Caco-2 (cell line): ENCODE results near the gene LDB1. TPM values are rescaled to one million over a fixed set of nuclear protein-coding genes. Genes with fewer than 3 reads are reported as not detected.
A peak's percentile ranks its signal among the peaks of the same experiment; 100 is the strongest.

Experiments used
- BruUV-seq: library from RNA; stranded (reverse); fragments of 400-500 nt; replicated peaks from 2 replicates; lab custom pipeline; 2021; lab: Mats Ljungman, UMichigan
- CTCF ChIA-PET: fragments of 300-600 bp; sonication (Branson Sonifier 250); formaldehyde crosslinking; loops from one replicate; lab custom pipeline; 2022; ENCODE audit warnings: antibody characterized with exemption; lab: Charles Lee
- POLR2A ChIA-PET: fragments of 300-600 bp; sonication (Branson Sonifier 250); formaldehyde crosslinking; loops from one replicate; lab custom pipeline; 2022; ENCODE audit warnings: antibody characterized with exemption; lab: Charles Lee
- DNase-seq, 2 experiments: peaks; one replicate each; pipeline versions ENCODE4 v3.0.0 to v3.0.0-alpha.2; 2020 to 2022
- H3K27me3 ChIP-seq: replicated peaks from 2 replicates; pipeline ENCODE4 v1.6.0; 2011; ENCODE audit warnings: low read length; ENCODE audit not compliant: control insufficient read depth, insufficient read depth
- H3K36me3 ChIP-seq: 2 replicates; pipeline ENCODE4 v1.5.1; 2011; ENCODE audit warnings: low read length; ENCODE audit not compliant: control insufficient read depth, insufficient read depth
- H3K4me1 ChIP-seq: fragments of 250-450 bp; sonication (Bioruptor Pico); 2 replicates; pipeline ENCODE4 v1.5.1; 2020; ENCODE audit warnings: mild to moderate bottlenecking
- H3K4me3 ChIP-seq: 2 replicates; pipeline ENCODE4 v1.5.1; 2011; ENCODE audit warnings: low read depth, mild to moderate bottlenecking, control low read depth, low read length
- H3K9me3 ChIP-seq: fragments of 250-450 bp; sonication (Bioruptor Pico); 2 replicates; pipeline ENCODE4 v1.5.1; 2020; ENCODE audit warnings: mild to moderate bottlenecking, moderate library complexity
- H3K27ac Mint-ChIP-seq: one replicate; pipeline ENCODE4 v1.8.0; 2022; ENCODE audit warnings: mixed read lengths; ENCODE audit not compliant: unreplicated experiment
- H3K27me3 Mint-ChIP-seq: one replicate; pipeline ENCODE4 v1.8.0; 2022; ENCODE audit warnings: mixed read lengths; ENCODE audit not compliant: insufficient read depth, unreplicated experiment
- H3K36me3 Mint-ChIP-seq: one replicate; pipeline ENCODE4 v1.8.0; 2022; ENCODE audit warnings: mild to moderate bottlenecking, mixed read lengths; ENCODE audit not compliant: insufficient read depth, unreplicated experiment
- H3K4me1 Mint-ChIP-seq: one replicate; pipeline ENCODE4 v1.8.0; 2022; ENCODE audit warnings: low read depth, mixed read lengths; ENCODE audit not compliant: unreplicated experiment
- H3K4me3 Mint-ChIP-seq: one replicate; pipeline ENCODE4 v1.8.0; 2022; ENCODE audit warnings: mild to moderate bottlenecking, moderate library complexity, mixed read lengths; ENCODE audit not compliant: unreplicated experiment
- H3K9me3 Mint-ChIP-seq: one replicate; pipeline ENCODE4 v1.8.0; 2022; ENCODE audit warnings: mixed read lengths; ENCODE audit not compliant: unreplicated experiment
- CTCF ChIP-seq, 2 experiments: fragments of 200-600 bp in 1 of 2; IDR thresholded peaks; 1 replicate in 1 of 2; 2 replicates in 1 of 2; pipeline versions ENCODE4 v1.5.1 to v1.8.0; 2011 to 2022; ENCODE audit warnings: antibody characterized with exemption in 1 of 2, control low read depth in 1 of 2, inconsistent platforms in 1 of 2, low read depth in 1 of 2, low read length in 1 of 2, mild to moderate bottlenecking in 1 of 2, moderate library complexity in 1 of 2; ENCODE audit not compliant: insufficient read depth in 1 of 2, severe bottlenecking in 1 of 2, unreplicated experiment in 1 of 2
- intact Hi-C: fragments of 100-400 bp; cut with micrococcal nuclease; formaldehyde crosslinking; loops from one replicate; pipeline ENCODE4 v1.10.0; 2022; ENCODE audit not compliant: unreplicated experiment
- total RNA-seq: library from RNA; stranded (reverse); gene quantifications from 2 replicates; pipeline ENCODE4 v1.2.3, GENCODE V29; 2022

The LDB1 gene
- total RNA-seq, 1 experiment from 2014 or later: 52.3 TPM

GRCh38 chr10:102069071-102069470, 51.1 kb downstream of the LDB1 start:
- peaks cover 1% of the 10 kb centered on the region; the same call in 1 of the 2 replicates for H3K36me3 ChIP-seq
- intact Hi-C loops: loop anchor here (5.0 kb wide), 1 partner anchor 63 kb away; the partner anchor contains the start of gene PPRC1
- H3K9me3 Mint-ChIP-seq: no peaks in the 10 kb centered on the region
- H3K27ac Mint-ChIP-seq: no peak overlapping the region
- no peak overlapping the region for H3K4me3 Mint-ChIP-seq
- no peaks in the 10 kb centered on the region for H3K27me3 Mint-ChIP-seq
- POLR2A ChIA-PET: no interaction called here
- H3K36me3 Mint-ChIP-seq: no peaks in the 10 kb centered on the region
- DNase-seq: no peak
- CTCF ChIA-PET: interaction anchor here (1.2 kb wide), 1 partner anchor 59 kb away, joined by 3 read pairs; no protein-coding TSS in a partner anchor
- peaks cover 9% of the 10 kb centered on the region for H3K4me1 Mint-ChIP-seq
- no peak for TF ChIP-seq CTCF (IDR thresholded peaks at IDR 0.05; ENCODE audit: insufficient read depth in 1 of 2, low read depth in 1 of 2, low read length in 1 of 2, severe bottlenecking in 1 of 2, unreplicated experiment in 1 of 2)
- H3K9me3 ChIP-seq: no peaks in the 10 kb centered on the region
- BruUV-seq: no TSS peak
- H3K4me3 ChIP-seq: no peak overlapping the region
- H3K4me1 ChIP-seq: peaks cover 9% of the 10 kb centered on the region
- no peaks in the 10 kb centered on the region for H3K27me3 ChIP-seq

- CTCF ChIA-PET: interaction anchor here (1.2 kb wide), 1 partner anchor 58 kb away, joined by 3 read pairs; no protein-coding TSS in a partner anchor
- no peaks in the 10 kb centered on the region for H3K27me3 Mint-ChIP-seq
- POLR2A ChIA-PET: no interaction called here
- Histone ChIP-seq H3K36me3 (peaks cover 1% of the 10 kb centered on the region; the same call in 1 of the 2 replicates), H3K27me3 (no peaks in the 10 kb centered on the region), H3K4me3 (no peak overlapping the region), H3K9me3 (no peaks in the 10 kb centered on the region), H3K4me1 (peaks cover 9% of the 10 kb centered on the region)
- H3K4me1 Mint-ChIP-seq: peaks cover 13% of the 10 kb centered on the region
- no peak for TF ChIP-seq CTCF (IDR thresholded peaks at IDR 0.05; ENCODE audit: insufficient read depth in 1 of 2, low read depth in 1 of 2, low read length in 1 of 2, severe bottlenecking in 1 of 2, unreplicated experiment in 1 of 2)
- DNase-seq: no peak
- BruUV-seq: no TSS peak
- intact Hi-C loops: loop anchor here (5.0 kb wide), 1 partner anchor 64 kb away; the partner anchor contains the start of gene PPRC1
- no peak overlapping the region for H3K27ac Mint-ChIP-seq
- H3K36me3 Mint-ChIP-seq: no peaks in the 10 kb centered on the region
- no peaks in the 10 kb centered on the region for H3K9me3 Mint-ChIP-seq
- no peak overlapping the region for H3K4me3 Mint-ChIP-seq
Measured at GRCh38 chr10:102068216-102068615, 52.0 kb downstream of the LDB1 start.

GRCh38 chr10:102067091-102067916, 52.9 kb downstream of the LDB1 start:
- POLR2A ChIA-PET: interaction anchor here (0.5 kb wide), 1 partner anchor 25 kb away, joined by 3 read pairs; no protein-coding TSS in a partner anchor
- H3K4me3 Mint-ChIP-seq: peak overlapping the region; percentile 89
- CTCF ChIA-PET: interaction anchor here (1.2 kb wide), 1 partner anchor 126 kb away, joined by 4 read pairs; no protein-coding TSS in a partner anchor
- intact Hi-C loops: loop anchor here (5.0 kb wide), 1 partner anchor 65 kb away; the partner anchor contains the start of gene PPRC1
- peaks cover 13% of the 10 kb centered on the region for H3K4me1 Mint-ChIP-seq
- DNase-seq: no peak
- Histone ChIP-seq H3K4me3 (no peak overlapping the region), H3K36me3 (peaks cover 1% of the 10 kb centered on the region; the same call in 1 of the 2 replicates), H3K9me3 (no peaks in the 10 kb centered on the region), H3K27me3 (no peaks in the 10 kb centered on the region), H3K4me1 (peaks cover 9% of the 10 kb centered on the region)
- no peak overlapping the region for H3K27ac Mint-ChIP-seq
- no peak for TF ChIP-seq CTCF (IDR thresholded peaks at IDR 0.05; ENCODE audit: insufficient read depth in 1 of 2, low read depth in 1 of 2, low read length in 1 of 2, severe bottlenecking in 1 of 2, unreplicated experiment in 1 of 2)
- no peaks in the 10 kb centered on the region for H3K27me3 Mint-ChIP-seq
- TSS peak; percentile 29 for BruUV-seq
- no peaks in the 10 kb centered on the region for H3K9me3 Mint-ChIP-seq
- H3K36me3 Mint-ChIP-seq: no peaks in the 10 kb centered on the region
